Calu3 (cell line): ENCODE results near the gene LRRC2. TPM values are rescaled to one million over a fixed set of nuclear protein-coding genes. Genes with fewer than 3 reads are reported as not detected.
"Not testable (repeated sequence)": the region's sequence is repeated elsewhere in the genome, so short reads cannot be mapped to it uniquely, and the experiment has no call there.

Experiments used
- BruUV-seq: library from RNA; stranded (reverse); fragments of 400-500 nt; replicated peaks from 2 replicates; lab custom pipeline; 2021; lab: Mats Ljungman, UMichigan
- CTCF ChIA-PET: fragments of 300-600 bp; sonication (Branson Sonifier 250); formaldehyde crosslinking; loops from one replicate; lab custom pipeline; 2022; ENCODE audit warnings: antibody characterized with exemption; lab: Charles Lee
- DNase-seq: peaks from one replicate; pipeline ENCODE4 v3.0.0; 2022
- H3K27ac Mint-ChIP-seq: one replicate; pipeline ENCODE4 v1.8.0; 2022; ENCODE audit warnings: mixed read lengths; ENCODE audit not compliant: unreplicated experiment
- H3K27me3 Mint-ChIP-seq: one replicate; pipeline ENCODE4 v1.8.0; 2022; ENCODE audit warnings: mixed read lengths; ENCODE audit not compliant: unreplicated experiment
- H3K36me3 Mint-ChIP-seq: one replicate; pipeline ENCODE4 v1.8.0; 2022; ENCODE audit warnings: mild to moderate bottlenecking, moderate library complexity, mixed read lengths; ENCODE audit not compliant: insufficient read depth, unreplicated experiment
- H3K4me1 Mint-ChIP-seq: one replicate; pipeline ENCODE4 v1.8.0; 2022; ENCODE audit warnings: mild to moderate bottlenecking, low read depth, mixed read lengths; ENCODE audit not compliant: unreplicated experiment
- H3K4me3 Mint-ChIP-seq: one replicate; pipeline ENCODE4 v1.8.0; 2022; ENCODE audit warnings: mild to moderate bottlenecking, low read depth, moderate library complexity, mixed read lengths; ENCODE audit not compliant: unreplicated experiment
- H3K9me3 Mint-ChIP-seq: one replicate; pipeline ENCODE4 v1.8.0; 2022; ENCODE audit warnings: low read depth, mixed read lengths; ENCODE audit not compliant: unreplicated experiment
- CTCF ChIP-seq: fragments of 200-600 bp; IDR thresholded peaks from one replicate; pipeline ENCODE4 v1.8.0; 2022; ENCODE audit warnings: antibody characterized with exemption; ENCODE audit not compliant: unreplicated experiment
- intact Hi-C: fragments of 100-400 bp; cut with micrococcal nuclease; formaldehyde crosslinking; loops from one replicate; pipeline ENCODE4 v1.10.0; 2022; ENCODE audit not compliant: unreplicated experiment
- total RNA-seq: library from RNA; stranded (reverse); gene quantifications from 2 replicates; pipeline ENCODE4 v1.2.3, GENCODE V29; 2022

LRRC2 gene
- total RNA-seq, 1 experiment from 2014 or later = not detected

GRCh38 chr3:46498916-46499519 is 67.1 kb downstream of the LRRC2 start:
- Mint-ChIP-seq H3K36me3 (no peaks in the 10 kb centered on the region), H3K27ac (no peak overlapping the region), H3K9me3 (no peaks in the 10 kb centered on the region), H3K27me3 (peaks cover 11% of the 10 kb centered on the region), H3K4me3 (no peak overlapping the region), H3K4me1 (no peaks in the 10 kb centered on the region)
- intact Hi-C loops = no loop called here
- TF ChIP-seq CTCF = no peak
- CTCF ChIA-PET = no interaction called here
- no TSS peak for BruUV-seq
- no peak for DNase-seq

GRCh38 chr3:46497556-46498265 is 68.4 kb downstream of the LRRC2 start, which contains the start of gene RTP3:
Gene RTP3 (plus strand): TSS chr3:46497976. CDS start chr3:46498063, 87 bp downstream.
- H3K9me3 Mint-ChIP-seq = no peaks in the 10 kb centered on the region
- TF ChIP-seq CTCF = no peak
- no peak within 1 kb of the TSS for H3K4me3 Mint-ChIP-seq
- no TSS peak for BruUV-seq
- DNase-seq = no peak
- H3K36me3 Mint-ChIP-seq = no peaks in the 10 kb centered on the region
- H3K4me1 Mint-ChIP-seq = no peaks in the 10 kb centered on the region
- no peak within 1 kb of the TSS for H3K27ac Mint-ChIP-seq
- CTCF ChIA-PET = interaction anchor here (0.6 kb wide), 1 partner anchor 15 kb away, joined by 4 read pairs; no protein-coding TSS in a partner anchor
- peaks cover 11% of the 10 kb centered on the region for H3K27me3 Mint-ChIP-seq
- intact Hi-C loops = loop anchor here (2.0 kb wide), 1 partner anchor 61 kb away; no protein-coding TSS in a partner anchor

DNA sequence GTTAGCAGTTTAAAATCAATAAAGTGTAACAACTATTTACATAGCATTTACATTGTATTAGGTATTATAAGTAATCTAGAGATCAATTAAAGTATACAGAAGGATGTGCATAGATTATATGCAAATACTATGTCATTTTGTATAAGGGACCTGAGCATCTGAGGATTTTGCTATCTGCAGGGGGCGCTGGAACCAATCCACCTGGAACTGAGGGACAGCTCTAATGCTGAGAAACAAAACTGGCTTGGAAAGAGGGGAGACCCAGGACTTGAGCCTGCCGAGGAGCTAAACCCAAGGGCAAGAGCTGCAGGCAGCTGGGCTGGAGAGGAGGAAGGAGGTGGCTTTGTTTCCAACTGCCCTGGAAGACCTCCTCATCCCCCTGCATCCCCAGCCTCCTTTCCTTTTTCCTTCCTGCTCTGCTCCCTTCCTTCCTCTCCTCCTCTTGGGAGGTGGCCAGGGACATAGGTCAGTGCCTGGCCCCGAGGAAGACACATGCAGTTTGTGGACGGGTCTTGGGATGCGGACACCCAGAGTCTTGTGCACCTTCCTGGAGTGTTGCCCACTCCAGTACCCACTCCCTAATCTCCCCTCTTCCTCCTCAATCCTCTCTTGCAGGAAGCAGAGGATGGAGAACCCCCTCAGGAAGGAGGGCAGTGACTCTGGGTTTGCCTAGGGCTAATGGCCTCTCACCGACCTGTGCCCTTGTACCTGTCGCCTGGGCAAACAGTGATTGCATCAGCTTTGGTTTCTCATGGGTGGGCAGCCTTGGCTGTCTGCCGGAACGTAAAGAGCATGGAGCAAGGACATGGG is 69.2 kb downstream of the LRRC2 start:
- Mint-ChIP-seq H3K36me3 (no peaks in the 10 kb centered on the region), H3K4me1 (no peaks in the 10 kb centered on the region), H3K27ac (no peak overlapping the region), H3K9me3 (no peaks in the 10 kb centered on the region), H3K27me3 (peaks cover 11% of the 10 kb centered on the region), H3K4me3 (no peak overlapping the region)
- CTCF ChIA-PET = interaction anchor here (1.3 kb wide), 1 partner anchor 61 kb away, joined by 11 read pairs; no protein-coding TSS in a partner anchor
- DNase-seq = peak; percentile 38
- BruUV-seq = no TSS peak
- intact Hi-C loops = loop anchor here (2.0 kb wide), 1 partner anchor 62 kb away; no protein-coding TSS in a partner anchor
- peak; percentile 30 for TF ChIP-seq CTCF

- Mint-ChIP-seq H3K27ac (no peak overlapping the region), H3K9me3 (no peaks in the 10 kb centered on the region), H3K36me3 (no peaks in the 10 kb centered on the region), H3K4me3 (no peak overlapping the region), H3K4me1 (no peaks in the 10 kb centered on the region), H3K27me3 (peaks cover 8% of the 10 kb centered on the region)
- no peak for DNase-seq
- CTCF ChIA-PET = interaction anchor here (1.3 kb wide), 1 partner anchor 62 kb away, joined by 11 read pairs; no protein-coding TSS in a partner anchor
- TF ChIP-seq CTCF = no peak
- BruUV-seq = no TSS peak
- intact Hi-C loops = loop anchor here (2.0 kb wide), 1 partner anchor 63 kb away; no protein-coding TSS in a partner anchor
Observed at GRCh38 chr3:46495901-46496456, 70.1 kb downstream of the LRRC2 start.

GRCh38 chr3:46494491-46494890 is 71.6 kb downstream of the LRRC2 start:
- H3K27ac Mint-ChIP-seq, H3K4me1 Mint-ChIP-seq, BruUV-seq, H3K27me3 Mint-ChIP-seq, intact Hi-C loops, DNase-seq, H3K4me3 Mint-ChIP-seq, H3K36me3 Mint-ChIP-seq, CTCF ChIA-PET, H3K9me3 Mint-ChIP-seq: not testable (repeated sequence)
